ENCODE results near the gene SUN2.

The SUN2 gene

DNA sequence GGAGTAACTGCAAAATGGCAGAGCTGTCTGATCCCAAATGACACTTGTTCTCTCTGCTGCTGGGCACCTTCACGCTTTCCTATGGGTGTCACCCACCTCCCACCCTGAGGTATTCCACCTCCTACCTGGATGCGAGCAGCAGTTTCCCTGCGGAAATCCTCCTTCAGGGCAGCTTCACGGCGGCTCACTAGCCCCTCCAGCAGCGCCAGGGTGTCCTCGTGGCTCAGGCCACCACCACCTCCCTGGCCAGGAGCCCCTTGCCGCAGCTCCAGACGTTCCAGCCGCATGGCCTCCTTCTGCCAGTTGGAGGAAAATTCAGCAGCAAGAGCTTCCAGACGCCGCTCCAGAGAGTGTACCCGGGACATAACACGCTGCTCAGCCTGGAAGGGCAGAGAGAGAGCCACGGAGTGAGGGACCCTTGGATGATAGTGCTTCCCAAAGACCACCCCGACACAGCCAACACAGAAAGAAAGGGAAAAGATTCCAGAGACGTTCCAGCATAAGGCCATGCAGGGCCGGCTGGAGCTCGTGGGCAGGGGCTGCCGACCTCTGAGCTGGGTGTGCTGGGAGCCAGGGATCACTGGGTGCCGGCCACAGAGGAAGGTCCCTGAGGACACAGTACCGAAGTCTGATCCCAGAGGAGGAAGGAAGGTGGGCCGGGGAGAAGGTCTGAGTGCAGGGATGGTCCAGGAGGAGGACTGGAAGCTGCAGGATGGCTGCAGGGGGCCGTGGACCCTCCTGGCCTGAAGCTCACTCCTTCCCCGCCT lies 13.4 kb downstream of the SUN2 start:
- no peaks in the 10 kb centered on the region for H3K4me1 ChIP-seq (ENCODE audit: control insufficient read depth, insufficient read depth, low read length)
- no peak overlapping the region for H3K27ac ChIP-seq (ENCODE audit: extremely low read depth, low read depth, low read length)
- H3K36me3 ChIP-seq (ENCODE audit: control insufficient read depth in 2 of 2, insufficient read depth in 1 of 2, low read length in 2 of 2) = peaks cover 66 to 100% of the 10 kb centered on the region in 2 experiments
- no peaks in the 10 kb centered on the region for H3K9me3 ChIP-seq (ENCODE audit: control insufficient read depth, insufficient read depth, low read depth, low read length)
- POLR2A ChIA-PET = interaction anchor here (1.2 to 1.6 kb wide), 4 partner anchors 8 to 37 kb away, joined by 3 to 4 read pairs (median 3); partner anchors contain the start of gene GTPBP1
- TF ChIP-seq ZNF658 (tag by site-specific recombination; IDR thresholded peaks at IDR 0.05) (no peak), ZBTB20 (tag by site-specific recombination; IDR thresholded peaks at IDR 0.05) (no peak), ZNF114 (tag by site-specific recombination; IDR thresholded peaks at IDR 0.05) (no peak), ZNF211 (tag by site-specific recombination; IDR thresholded peaks at IDR 0.05; ENCODE audit: low read depth) (no peak), WT1 (tag by site-specific recombination; IDR thresholded peaks at IDR 0.05) (no peak), ZBTB21 (tag by site-specific recombination; IDR thresholded peaks at IDR 0.05) (no peak), ZNF501 (tag by site-specific recombination; IDR thresholded peaks at IDR 0.05) (no peak), GFI1B (tag by site-specific recombination; IDR thresholded peaks at IDR 0.05) (no peak), ZNF610 (tag by site-specific recombination; IDR thresholded peaks at IDR 0.05; ENCODE audit: borderline replicate concordance) (no peak), TCF7L2 (IDR thresholded peaks at IDR 0.05; ENCODE audit: borderline replicate concordance, low read depth, low read length) (no peak), KLF8 (tag by site-specific recombination; IDR thresholded peaks at IDR 0.05) (no peak), HOXA7 (CRISPR knock-in tag; IDR thresholded peaks at IDR 0.05; ENCODE audit: borderline replicate concordance) (no peak)
- TF ChIP-seq, protein P1, sequence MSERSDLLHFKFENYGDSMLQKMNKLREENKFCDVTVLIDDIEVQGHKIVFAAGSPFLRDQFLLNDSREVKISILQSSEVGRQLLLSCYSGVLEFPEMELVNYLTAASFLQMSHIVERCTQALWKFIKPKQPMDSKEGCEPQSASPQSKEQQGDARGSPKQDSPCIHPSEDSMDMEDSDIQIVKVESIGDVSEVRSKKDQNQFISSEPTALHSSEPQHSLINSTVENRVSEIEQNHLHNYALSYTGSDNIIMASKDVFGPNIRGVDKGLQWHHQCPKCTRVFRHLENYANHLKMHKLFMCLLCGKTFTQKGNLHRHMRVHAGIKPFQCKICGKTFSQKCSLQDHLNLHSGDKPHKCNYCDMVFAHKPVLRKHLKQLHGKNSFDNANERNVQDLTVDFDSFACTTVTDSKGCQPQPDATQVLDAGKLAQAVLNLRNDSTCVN (tag by site-specific recombination; optimal IDR thresholded peaks at IDR 0.05) = no peak
- TF ChIP-seq, protein P2, sequence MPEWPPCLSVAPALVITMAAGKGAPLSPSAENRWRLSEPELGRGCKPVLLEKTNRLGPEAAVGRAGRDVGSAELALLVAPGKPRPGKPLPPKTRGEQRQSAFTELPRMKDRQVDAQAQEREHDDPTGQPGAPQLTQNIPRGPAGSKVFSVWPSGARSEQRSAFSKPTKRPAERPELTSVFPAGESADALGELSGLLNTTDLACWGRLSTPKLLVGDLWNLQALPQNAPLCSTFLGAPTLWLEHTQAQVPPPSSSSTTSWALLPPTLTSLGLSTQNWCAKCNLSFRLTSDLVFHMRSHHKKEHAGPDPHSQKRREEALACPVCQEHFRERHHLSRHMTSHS (tag by site-specific recombination; IDR thresholded peaks at IDR 0.05) = no peak
- TF ChIP-seq, protein P3, sequence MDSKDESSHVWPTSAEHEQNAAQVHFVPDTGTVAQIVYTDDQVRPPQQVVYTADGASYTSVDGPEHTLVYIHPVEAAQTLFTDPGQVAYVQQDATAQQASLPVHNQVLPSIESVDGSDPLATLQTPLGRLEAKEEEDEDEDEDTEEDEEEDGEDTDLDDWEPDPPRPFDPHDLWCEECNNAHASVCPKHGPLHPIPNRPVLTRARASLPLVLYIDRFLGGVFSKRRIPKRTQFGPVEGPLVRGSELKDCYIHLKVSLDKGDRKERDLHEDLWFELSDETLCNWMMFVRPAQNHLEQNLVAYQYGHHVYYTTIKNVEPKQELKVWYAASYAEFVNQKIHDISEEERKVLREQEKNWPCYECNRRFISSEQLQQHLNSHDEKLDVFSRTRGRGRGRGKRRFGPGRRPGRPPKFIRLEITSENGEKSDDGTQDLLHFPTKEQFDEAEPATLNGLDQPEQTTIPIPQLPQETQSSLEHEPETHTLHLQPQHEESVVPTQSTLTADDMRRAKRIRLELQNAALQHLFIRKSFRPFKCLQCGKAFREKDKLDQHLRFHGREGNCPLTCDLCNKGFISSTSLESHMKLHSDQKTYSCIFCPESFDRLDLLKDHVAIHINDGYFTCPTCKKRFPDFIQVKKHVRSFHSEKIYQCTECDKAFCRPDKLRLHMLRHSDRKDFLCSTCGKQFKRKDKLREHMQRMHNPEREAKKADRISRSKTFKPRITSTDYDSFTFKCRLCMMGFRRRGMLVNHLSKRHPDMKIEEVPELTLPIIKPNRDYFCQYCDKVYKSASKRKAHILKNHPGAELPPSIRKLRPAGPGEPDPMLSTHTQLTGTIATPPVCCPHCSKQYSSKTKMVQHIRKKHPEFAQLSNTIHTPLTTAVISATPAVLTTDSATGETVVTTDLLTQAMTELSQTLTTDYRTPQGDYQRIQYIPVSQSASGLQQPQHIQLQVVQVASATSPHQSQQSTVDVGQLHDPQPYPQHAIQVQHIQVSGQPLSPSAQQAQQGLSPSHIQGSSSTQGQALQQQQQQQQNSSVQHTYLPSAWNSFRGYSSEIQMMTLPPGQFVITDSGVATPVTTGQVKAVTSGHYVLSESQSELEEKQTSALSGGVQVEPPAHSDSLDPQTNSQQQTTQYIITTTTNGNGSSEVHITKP (tag by site-specific recombination; IDR thresholded peaks at IDR 0.05) = no peak
- TF ChIP-seq, protein P4, sequence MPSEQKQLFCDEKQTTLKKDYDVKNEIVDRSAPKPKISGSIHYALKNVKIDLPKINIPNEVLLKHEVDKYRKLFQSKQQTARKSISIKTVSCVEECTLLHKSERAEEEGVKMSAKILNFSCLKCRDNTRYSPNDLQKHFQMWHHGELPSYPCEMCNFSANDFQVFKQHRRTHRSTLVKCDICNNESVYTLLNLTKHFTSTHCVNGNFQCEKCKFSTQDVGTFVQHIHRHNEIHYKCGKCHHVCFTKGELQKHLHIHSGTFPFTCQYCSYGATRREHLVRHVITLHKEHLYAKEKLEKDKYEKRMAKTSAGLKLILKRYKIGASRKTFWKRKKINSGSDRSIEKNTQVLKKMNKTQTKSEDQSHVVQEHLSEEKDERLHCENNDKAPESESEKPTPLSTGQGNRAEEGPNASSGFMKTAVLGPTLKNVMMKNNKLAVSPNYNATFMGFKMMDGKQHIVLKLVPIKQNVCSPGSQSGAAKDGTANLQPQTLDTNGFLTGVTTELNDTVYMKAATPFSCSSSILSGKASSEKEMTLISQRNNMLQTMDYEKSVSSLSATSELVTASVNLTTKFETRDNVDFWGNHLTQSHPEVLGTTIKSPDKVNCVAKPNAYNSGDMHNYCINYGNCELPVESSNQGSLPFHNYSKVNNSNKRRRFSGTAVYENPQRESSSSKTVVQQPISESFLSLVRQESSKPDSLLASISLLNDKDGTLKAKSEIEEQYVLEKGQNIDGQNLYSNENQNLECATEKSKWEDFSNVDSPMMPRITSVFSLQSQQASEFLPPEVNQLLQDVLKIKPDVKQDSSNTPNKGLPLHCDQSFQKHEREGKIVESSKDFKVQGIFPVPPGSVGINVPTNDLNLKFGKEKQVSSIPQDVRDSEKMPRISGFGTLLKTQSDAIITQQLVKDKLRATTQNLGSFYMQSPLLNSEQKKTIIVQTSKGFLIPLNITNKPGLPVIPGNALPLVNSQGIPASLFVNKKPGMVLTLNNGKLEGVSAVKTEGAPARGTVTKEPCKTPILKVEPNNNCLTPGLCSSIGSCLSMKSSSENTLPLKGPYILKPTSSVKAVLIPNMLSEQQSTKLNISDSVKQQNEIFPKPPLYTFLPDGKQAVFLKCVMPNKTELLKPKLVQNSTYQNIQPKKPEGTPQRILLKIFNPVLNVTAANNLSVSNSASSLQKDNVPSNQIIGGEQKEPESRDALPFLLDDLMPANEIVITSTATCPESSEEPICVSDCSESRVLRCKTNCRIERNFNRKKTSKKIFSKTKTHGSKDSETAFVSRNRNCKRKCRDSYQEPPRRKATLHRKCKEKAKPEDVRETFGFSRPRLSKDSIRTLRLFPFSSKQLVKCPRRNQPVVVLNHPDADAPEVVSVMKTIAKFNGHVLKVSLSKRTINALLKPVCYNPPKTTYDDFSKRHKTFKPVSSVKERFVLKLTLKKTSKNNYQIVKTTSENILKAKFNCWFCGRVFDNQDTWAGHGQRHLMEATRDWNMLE (tag by site-specific recombination; conservative IDR thresholded peaks at IDR 0.05; ENCODE audit: low read depth) = no peak
- TF ChIP-seq, protein P5, sequence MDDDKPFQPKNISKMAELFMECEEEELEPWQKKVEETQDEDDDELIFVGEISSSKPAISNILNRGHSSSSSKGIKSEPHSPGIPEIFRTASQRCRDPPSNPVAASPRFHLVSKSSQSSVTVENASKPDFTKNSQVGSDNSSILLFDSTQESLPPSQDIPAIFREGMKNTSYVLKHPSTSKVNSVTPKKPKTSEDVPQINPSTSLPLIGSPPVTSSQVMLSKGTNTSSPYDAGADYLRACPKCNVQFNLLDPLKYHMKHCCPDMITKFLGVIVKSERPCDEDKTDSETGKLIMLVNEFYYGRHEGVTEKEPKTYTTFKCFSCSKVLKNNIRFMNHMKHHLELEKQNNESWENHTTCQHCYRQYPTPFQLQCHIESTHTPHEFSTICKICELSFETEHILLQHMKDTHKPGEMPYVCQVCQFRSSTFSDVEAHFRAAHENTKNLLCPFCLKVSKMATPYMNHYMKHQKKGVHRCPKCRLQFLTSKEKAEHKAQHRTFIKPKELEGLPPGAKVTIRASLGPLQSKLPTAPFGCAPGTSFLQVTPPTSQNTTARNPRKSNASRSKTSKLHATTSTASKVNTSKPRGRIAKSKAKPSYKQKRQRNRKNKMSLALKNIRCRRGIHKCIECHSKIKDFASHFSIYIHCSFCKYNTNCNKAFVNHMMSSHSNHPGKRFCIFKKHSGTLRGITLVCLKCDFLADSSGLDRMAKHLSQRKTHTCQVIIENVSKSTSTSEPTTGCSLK (tag by site-specific recombination; IDR thresholded peaks at IDR 0.05) = no peak
- H3K4me3 ChIP-seq (ENCODE audit: low read depth, low read length) = no peak overlapping the region
- CTCF ChIA-PET = interaction anchor here (0.6 to 1.5 kb wide), 5 partner anchors 9 to 127 kb away, joined by 3 to 6 read pairs (median 4); no protein-coding TSS in a partner anchor

All from HEK293 (cell line).